COLO829 (cell line): ENCODE results near the gene VN1R5.
A peak's percentile ranks its signal among the peaks of the same experiment; 100 is the strongest.
"Not testable (repeated sequence)": the region's sequence is repeated elsewhere in the genome, so short reads cannot be mapped to it uniquely, and the experiment has no call there.

ENCODE experiments used
- DNase-seq: peaks from one replicate; pipeline ENCODE4 v3.0.0; 2012; ENCODE audit warnings: low spot score

VN1R5 gene

GRCh38 chr1:247255772-247256171 lies at the start of gene VN1R5:
Gene VN1R5, plus strand, starts transcription at chr1:247256072.
- not testable (repeated sequence) for DNase-seq

DNA sequence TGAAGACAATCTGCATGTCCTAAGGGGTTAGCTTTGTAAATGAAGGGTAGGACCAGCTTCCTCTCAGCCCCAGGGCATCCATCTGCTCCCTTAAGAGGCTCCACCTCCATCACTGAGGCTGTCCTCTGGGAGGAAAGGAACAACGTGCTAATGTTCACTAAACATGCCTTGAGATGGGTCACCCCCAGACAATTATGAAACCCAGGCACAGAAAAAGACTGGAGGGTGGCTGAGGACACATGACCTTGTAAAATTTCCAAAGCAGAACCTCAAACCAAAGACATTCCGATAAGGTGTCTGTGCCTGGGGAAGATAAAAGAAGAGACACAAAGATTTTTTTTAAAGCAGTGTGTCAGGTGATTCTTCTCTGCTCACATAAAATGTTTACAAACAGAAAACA lies 46.5 kb upstream of the VN1R5 start:
- DNase-seq, result no peak

- DNase-seq, result no peak
These were observed 45.9 kb upstream of the VN1R5 start for GRCh38 chr1:247210062-247210375.

DNA sequence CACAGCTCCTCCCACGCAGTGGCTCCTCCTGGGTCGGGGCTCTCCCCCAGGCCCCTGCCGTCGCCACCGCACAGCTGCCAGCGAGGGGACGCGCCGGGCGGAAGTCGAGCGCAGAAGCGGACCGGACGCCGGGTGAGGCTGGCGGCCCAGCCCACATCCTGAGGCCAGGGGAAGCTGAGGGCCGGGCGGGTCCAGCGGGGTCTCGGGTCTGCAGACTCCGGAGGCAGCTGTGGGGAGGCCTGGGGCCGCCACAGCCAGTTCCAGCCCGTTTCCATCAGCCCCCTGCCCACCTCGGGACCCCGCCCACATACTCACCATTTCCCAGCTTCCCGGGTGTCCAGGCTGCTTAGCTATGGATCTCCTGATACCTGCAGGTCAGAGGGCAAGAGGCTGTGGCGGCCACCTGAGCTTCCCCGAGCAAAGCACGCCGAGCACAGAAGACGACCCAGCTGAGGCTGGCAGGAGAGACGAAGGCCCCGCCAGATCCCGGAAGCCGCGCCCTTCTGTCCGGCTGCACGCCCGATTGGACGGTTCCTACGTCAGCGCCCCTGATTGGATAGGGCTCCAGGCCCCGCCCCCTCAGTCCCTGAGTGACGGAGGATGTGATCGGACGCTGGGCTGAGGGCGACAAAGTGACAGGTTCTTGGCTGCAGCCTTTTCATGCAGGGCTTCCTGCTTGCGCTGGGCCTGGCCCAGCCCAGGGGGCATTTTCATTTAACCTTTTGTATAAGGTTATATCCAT lies 45.3 kb upstream of the VN1R5 start:
- peak; percentile 92 for DNase-seq

- no peak for DNase-seq
These were observed 44.5 kb upstream of the VN1R5 start for GRCh38 chr1:247211339-247211738.

GRCh38 chr1:247212012-247212411 lies 43.9 kb upstream of the VN1R5 start:
- DNase-seq, result no peak

DNA sequence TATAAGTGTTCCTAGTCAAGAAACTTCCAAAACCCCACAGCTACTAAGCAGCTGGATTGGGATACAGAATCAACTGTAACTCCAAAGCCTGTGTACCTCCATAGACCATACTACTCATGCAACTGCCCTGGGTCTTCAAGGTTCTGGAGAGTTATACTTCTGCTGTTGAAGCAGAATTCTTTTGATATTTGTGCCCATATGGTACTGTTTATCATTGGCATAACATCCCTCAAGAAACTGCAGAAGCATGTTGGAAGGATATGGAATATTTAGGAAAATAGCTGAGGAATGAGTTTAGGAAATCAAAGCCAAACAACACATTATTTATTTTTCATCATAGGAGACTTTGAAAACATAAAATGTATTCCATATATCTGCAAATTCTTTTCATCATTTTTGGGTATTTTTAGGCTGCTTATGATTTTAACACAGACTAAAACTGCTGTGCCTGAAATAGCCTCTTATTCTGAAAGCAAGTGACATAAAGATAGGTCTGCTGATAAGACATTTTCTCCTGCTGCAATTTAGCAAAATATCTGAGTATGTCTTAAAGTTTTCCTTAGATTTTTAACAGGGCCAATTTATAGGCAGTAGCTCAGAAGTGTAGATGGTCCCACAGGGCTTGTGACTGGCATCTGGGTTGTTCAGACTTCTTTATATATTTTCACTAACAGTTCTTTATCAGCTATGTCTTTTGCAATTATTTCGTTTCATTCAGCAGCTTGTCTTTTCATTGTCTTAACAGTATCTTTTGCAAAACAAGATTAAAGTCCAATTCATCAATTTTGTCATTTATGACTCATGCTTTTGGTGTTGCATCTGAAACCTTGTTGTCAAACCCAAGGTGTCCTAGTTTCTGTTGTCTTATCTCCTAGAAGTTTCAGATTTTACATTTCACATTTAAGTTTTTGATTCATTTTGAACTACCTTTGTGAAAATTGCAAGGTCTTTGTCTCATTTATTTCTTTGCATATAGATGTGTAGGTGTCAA lies 43.0 kb upstream of the VN1R5 start:
- DNase-seq, result no peak

DNA sequence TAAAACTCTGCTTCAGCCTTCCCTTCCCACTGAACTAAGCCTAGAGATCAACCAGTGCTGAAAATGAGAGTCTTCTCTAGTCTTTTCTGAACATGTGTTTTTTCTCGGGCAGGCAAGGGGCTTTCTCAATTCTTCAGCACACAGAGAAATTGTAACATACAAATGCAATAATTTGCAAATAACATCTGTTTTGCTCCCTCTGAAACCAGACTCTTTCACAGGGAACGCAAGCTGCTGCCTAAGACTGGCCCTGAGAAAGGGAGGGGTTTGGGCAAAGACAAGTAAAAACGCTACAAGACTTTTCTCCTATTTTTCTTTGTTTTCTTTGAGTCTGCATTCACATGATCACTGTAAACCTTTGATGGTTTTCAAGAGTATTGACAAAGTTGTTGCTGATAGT lies 39.6 kb upstream of the VN1R5 start:
- no peak for DNase-seq

GRCh38 chr1:247218121-247218651 lies 37.7 kb upstream of the VN1R5 start:
- DNase-seq, result no peak

- DNase-seq, result not testable (repeated sequence)
These were observed 35.6 kb upstream of the VN1R5 start for GRCh38 chr1:247220280-247220679.

DNA sequence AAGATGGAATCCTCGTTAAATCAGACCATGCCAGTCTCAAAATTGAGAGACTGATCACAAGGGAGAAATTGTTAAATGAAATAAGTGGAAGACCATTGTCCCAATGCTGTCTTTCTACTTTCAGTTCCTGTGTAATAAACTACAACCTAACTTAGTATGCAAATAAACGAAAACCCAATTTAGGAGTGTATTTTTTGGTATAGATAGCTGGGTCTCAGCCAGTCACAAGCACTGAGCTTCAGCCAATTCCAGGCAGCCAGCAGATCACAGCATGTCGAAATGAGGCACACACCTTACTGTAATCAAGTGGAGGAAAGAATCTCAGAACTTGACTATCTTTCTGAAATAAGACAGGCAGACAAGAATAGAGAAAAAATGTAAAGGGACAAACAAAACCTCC lies 33.0 kb upstream of the VN1R5 start:
- no peak for DNase-seq

- DNase-seq, result no peak
These were observed 31.1 kb upstream of the VN1R5 start for GRCh38 chr1:247224822-247225221.

DNA sequence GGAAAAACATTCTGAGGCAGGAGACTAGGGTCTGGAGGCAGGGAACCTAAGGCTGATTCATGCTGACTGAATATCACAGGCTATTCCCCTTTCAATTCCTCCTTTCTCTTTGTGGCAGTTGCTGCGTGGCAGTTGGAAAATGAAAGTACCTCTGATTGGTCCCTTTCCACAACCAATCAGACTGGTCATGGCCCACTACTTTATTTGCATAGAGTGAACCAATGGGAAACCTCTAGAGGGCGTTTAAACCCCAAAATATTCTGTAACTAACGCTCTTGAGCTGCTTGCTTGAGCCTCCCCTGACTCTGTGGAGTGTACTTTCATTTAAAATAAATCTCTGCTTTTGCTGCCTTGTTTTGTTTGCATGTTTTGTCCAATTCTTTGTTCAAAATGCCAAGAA lies 27.7 kb upstream of the VN1R5 start:
- no peak for DNase-seq

GRCh38 chr1:247241691-247242090 lies 14.2 kb upstream of the VN1R5 start:
- DNase-seq, result peak; percentile 42

DNA sequence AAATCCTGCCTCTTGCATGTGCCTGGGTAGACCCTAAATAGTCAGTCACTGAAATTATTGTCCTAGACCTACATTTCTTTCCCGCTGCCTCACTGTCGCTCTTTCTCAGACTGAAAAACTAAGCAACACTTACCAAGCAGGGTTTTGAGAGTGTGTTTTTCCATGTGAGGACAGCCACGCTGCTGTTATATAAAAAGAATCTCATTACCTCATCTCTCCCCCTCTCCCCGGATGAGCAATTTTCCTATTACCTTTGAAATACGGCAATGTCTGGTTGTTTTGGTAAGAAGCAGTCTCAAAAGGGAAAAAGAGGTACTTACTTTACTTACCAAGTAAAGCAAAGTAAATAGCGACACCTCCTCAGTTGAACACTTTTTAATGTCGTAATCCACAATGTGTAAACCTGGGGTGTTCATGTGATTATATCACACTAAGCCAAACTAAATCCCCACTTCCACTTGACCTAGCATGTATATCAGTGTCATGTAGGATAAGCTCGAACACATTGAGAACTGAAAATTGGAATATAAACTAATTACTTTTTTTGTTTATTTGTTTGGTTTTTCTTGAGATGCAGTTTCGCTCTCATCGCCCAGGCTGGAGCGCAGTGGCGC lies 12.2 kb upstream of the VN1R5 start:
- DNase-seq, result no peak

DNA sequence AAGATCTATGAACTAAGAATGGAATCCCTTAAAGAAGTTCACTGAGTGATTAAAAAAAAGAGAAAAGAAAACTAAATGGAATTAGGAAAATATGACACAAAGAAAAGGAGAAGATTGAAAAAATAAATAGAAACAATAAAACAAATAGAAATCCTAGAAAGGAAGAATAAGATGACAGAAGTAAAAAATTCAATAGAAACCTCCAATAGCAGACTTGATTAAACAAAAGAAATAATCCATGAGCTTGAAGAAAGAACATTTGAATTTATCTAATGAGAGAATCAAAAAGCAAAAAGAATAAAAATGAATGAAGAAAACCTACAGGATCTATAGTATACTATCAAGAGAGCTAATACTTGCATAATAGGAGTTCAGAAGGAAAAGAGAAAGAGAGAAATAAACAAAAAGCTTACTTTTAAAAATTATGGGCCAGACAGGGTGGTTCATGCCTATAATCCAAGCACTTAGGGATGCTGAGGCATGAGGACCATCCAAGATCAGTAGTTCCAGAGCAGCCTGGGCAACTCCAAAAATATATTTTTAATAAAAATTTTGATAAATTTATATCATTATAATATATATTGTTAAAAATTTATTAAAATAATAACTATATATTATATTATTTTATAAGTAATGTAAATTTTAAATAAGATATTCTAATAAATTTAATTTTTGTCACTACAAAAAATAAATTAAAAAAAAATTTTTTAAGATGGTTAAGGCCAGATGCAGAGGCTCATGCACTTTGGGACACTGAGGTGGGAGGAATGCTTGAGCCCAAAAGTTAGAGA lies 9.4 kb upstream of the VN1R5 start:
- no peak for DNase-seq

- no peak for DNase-seq
These were observed 8.3 kb upstream of the VN1R5 start for GRCh38 chr1:247247568-247247967.

DNA sequence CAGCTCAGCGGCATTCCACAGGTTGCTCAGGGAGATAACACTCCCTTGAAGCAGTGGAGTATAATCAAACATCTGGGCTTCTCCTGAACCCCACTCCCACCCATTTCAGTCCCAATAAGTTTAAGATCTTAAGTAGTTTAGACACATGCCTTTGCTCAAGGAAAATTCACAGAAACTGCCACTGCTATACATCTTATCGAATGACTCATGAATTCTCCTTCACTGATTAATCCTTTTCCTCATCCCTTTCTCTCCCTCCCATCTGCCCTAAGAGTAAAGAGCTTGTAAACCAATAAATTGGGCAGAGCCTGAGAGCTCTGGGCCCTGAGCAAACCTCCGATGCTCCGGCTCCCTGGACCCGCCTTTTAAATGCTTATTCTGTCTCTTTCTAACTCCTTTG lies 10.2 kb downstream of the VN1R5 start:
- no peak for DNase-seq

GRCh38 chr1:247268390-247269045 lies 12.6 kb downstream of the VN1R5 start:
- DNase-seq, result no peak

GRCh38 chr1:247269133-247269532 lies 13.3 kb downstream of the VN1R5 start:
- DNase-seq, result no peak

- DNase-seq, result no peak
These were observed 14.1 kb downstream of the VN1R5 start for GRCh38 chr1:247270003-247270402.
